CD8-positive, alpha-beta T cell (primary cell): ENCODE data around the gene MAGEA9B. TPM values are rescaled to one million over a fixed set of nuclear protein-coding genes. Genes with fewer than 3 reads are reported as not detected.

ENCODE experiments used
- total RNA-seq, 46 experiments: library from RNA in 2 of 46; stranded (reverse) in 2 of 46; gene quantifications; one replicate each; pipeline ENCODE4 v1.2.3 and lab custom pipeline; 2021 to 2026

The MAGEA9B gene
- total RNA-seq, 2 experiments from 2014 or later = not detected

Other genes starting within 250 kb of the MAGEA9B start
- gene IDS, start 82.2 kb downstream of the MAGEA9B start, total RNA-seq = 100 to 1,000 TPM; 230 to 240 TPM
- 10 to 100 TPM; 88.4 to 97.8 TPM for gene EOLA1, start 46.4 kb downstream of the MAGEA9B start, total RNA-seq
- not detected for gene HSFX3, start 37.5 kb downstream of the MAGEA9B start, total RNA-seq
- not detected for gene HSFX2, start 7.9 kb upstream of the MAGEA9B start, total RNA-seq
- gene TMEM185A, start 44.3 kb upstream of the MAGEA9B start, total RNA-seq = 10 to 100 TPM in 1 of 2 experiments, 1 to 10 TPM in 1; 6.9 to 11.3 TPM
- not detected for gene MAGEA11, start 124.6 kb upstream of the MAGEA9B start, total RNA-seq
- under 1 TPM in 1 of 2 experiments, not detected in 1; 0.27 TPM for gene HSFX1, start 186.6 kb upstream of the MAGEA9B start, total RNA-seq
- gene MAGEA9, start 194.5 kb upstream of the MAGEA9B start, total RNA-seq = not detected